Kidney glomerular epithelial cell (primary cell): ENCODE measurements around the gene SYT2.
"Not testable (repeated sequence)": the region's sequence is repeated elsewhere in the genome, so short reads cannot be mapped to it uniquely, and the experiment has no call there.

Source experiments
- DNase-seq: peaks from one replicate; lab custom pipeline; 2025; lab: John Stamatoyannopoulos, UW

Gene SYT2

DNA sequence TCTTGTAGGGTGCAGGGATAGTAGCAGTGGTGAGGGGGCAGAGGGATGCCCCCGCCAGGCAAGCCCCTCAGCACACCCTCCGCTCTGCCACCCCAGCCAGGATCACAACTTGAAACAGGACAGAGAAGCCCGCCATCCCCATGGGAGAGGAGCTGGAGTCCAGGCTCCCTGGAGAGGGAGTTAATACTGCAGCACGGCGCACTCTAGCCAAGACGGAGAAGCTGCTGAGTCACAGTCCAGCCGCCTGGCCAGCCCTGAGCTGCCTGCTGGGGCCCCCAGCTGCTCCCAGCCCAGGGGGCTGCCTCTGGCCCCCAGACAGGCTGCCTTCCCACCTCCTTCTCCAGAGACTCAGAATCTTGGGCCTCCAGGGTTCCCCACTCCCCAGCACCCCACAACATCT lies 87.2 kb downstream of the SYT2 start:
- no peak for DNase-seq

DNA sequence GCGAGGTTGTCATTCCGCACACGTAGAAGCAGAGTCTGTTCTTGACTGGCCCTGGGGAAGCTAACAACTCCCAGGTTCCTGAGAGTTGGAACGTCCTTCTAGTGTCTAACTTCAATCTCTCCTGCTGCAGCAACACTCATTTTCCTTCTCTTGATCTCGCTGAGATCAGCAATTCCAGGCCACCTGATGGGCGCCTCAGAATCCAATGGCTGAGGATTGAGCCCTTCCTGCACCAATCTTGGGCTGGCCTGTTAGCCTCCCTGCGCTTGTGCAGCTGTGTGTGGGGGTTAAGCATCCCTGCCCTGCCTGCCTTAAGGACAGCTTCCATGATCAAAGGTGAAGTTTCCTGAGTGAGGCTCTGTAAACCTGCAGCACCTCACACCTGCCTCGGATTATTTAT lies 87.9 kb downstream of the SYT2 start:
- DNase-seq = no peak

DNA sequence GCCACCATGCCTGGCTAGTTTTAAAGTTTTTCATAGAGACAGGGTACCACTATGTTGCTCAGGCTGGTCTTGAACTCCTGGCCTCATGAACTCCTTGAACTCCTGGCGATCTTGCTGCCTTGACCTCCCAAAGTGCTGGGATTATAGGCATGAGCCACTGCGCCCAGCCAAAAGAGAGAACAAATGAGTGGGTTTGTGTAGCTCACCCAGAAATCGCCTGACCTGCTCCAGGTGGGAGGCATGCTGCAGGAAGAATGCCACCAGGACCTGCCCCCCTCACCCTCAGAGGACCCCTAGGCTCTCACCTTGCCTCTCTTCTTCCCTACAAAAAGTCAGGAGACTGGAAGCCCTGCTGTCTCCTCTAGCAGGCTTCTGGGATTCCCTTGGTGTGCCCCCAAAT lies 88.8 kb downstream of the SYT2 start:
- no peak for DNase-seq

DNA sequence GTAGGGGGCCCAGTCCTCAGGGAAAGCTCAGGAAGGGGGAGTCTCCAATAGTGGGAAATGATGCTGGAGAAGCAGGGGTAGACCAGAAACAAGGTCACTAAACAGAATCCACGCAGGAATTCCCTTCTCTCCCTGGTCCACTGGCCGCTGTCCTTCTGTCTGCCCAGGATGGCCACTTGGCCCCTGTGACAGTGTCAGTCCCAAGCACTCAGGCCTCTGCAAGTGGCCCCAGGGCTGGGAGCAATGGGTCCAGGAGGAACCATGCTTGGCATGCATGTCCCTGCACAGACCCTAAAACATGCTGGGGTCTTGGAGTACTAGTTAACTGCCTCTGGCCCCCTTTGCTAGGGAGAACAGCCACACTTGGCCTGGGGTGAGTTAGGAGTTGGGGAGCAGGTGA lies 90.2 kb downstream of the SYT2 start:
- not testable (repeated sequence) for DNase-seq

DNA sequence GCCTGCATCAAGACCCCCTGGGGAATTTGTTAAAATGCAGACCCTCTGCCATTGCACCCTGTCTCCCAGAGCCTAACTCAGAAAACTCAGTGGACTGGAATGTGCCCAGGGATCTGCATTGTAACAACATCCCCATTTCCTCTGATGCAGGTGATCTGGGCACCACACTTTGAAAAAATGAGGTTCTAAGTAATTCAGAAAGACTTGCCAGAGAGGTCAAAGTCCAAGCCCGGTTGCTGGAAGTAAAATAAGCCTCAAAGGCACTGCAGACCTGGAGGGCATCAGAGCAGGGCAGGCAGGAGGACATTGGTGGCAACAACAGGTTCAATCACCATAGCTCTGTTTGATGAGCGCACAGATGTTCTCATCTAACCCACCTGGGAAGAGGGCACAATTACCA lies 90.7 kb downstream of the SYT2 start:
- DNase-seq = no peak

DNA sequence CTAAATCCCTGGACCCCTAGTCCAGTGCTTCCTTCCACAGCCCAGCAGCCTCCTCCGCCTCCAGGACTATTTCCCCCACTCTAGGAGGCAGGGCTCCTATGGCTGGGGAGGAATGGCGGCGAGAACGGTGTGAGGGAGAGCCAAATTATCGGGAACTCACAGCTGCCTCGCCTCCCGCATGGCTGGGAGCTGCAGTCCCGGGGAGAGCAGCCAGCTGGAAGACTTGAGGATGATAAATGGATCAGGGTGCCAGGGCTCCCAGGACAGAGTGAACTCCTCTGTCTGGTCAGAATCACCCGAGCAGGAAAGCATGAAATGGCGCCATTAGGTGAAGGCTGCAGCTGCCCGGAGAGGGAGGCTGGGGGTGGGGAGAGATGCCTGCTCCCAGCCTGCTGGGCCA lies 91.2 kb downstream of the SYT2 start:
- DNase-seq = peak; percentile 10

DNA sequence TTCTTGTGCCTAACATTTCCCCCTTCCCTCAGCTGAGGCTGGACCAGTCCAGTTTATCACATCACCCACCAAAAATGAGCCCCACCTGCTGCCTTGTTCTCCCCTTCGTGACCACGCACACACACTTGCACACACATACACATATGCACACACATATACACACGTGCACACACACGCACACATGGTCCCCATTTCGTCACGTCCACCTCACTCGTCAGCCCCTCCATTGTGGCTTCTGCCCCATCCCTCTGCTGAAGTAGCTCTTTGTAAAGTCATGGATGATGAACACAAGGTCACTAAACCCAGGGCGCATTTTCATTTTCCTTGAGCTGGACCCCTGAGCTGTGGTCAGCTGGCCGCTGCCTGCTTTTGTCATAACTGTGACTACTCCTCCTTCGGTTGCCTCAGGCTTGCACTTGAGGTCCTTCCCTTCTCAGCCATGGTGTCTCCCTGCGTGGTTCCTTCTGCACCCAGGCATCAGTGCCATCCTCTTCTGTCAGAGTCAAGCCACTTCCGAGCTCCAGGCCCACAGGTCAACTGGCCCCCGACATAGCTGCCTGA lies 93.8 kb downstream of the SYT2 start:
- no peak for DNase-seq

DNA sequence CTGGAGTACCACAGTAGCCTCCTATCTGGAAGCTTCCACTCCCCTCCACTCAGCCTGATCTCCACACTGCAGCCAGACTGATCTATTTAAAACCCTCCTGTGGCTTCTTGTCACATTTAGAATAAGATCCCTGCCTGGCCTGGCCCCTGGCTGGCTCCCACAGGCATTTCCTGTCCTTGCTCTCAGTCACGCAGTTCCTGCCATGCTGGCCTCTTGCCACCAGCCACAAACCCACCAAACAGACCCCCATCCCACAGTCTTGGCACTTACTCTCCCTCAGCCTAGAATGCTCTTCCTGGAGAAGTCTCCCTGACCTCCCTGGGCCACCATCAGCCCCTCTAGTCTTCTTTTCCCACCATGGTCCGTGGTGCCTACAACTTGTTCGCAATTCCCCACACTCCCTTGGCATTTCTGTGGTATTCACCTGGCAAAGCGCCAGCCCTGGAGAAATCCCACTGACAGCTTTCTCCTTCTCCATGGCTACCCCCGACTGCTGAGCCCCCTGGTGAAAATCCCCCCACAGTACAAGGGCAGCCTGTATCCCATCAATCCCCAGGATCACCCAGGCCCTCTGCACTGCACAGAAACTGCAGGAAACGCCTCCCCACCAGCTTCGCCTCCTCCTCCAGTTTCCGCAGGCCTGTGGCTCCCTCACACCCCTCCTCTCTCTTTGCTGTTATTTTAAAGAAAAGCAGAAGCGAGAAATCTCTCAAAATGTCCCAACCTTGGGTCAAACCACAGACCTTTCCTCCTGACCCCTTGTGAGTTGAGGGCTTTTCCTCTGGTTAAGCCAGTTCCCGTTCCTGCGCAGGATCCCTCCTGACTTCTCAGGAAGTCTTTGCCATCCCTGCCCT lies 94.5 kb downstream of the SYT2 start:
- DNase-seq = peak; percentile 32

DNA sequence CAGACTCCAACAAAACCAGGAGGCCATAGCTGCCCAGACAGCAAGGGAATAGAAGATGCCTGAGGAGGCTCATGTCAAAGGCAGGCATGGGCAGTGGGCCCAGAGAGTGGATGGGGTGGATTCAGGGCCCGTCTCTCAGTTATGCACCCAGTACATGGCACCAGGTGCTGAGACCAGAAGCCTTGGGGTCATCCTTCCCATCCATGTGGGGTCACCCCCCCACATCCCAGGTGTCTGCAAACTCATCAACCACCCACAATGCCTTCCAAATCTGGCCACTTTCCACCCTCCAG lies 95.1 kb downstream of the SYT2 start:
- not testable (repeated sequence) for DNase-seq

DNA sequence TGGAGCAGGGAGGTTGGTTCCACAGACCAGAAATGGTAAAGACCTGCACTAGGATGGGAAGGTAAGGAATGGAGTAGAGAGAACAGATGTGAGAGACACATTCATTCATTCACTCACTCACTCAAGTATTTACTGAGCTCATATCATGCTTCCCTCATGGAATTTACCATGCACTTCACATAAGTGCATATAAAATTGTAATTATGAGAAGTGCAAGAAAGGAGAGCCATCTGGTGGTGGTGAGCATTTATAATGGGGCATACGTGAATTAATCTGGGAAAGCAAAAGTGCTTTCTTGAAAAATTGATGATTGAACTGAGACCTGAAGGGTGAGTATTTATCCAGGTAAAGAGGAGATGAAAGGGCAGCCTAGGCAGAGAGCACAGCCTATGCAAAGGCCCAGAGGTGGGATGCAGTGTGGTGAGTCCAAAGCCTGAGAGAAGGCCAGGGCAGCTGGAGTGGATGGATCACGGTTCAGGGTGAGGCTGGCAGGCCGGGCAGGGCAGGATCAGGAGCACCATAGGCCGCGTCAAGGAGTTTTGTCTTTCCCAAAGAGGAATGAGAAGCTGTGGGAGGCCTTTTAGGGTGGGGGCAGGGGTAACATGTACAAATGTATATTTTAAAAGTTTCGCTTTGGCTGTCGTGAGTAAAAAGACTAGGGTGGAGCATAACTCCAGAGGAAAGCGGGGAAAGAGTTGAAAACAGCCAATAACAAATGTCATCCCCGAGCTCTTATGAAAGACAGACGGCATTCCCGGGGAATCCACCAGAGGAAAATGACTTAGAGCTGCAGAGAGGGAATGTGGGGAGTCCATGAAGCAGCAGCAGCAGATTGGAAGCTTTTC lies 95.7 kb downstream of the SYT2 start:
- not testable (repeated sequence) for DNase-seq

DNA sequence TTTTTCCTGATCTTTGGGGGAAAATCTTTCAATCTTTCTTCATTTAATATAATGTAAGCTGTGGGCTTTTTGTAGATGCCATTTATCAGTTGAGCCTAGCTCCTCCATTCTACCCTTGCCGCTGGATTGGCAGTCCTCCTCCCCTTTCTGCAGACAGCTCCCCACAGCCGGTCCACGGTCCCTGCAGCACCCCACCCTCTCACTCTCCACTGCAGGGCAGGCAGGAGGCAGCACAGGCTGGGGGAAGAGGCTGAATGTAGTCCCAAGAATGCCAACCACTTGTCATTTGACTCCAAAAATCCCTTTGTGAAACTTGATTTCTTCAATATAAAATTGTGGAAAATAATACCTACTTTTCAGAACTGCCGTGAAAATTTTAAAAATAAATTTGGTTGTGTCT lies 96.7 kb downstream of the SYT2 start:
- DNase-seq = no peak

DNA sequence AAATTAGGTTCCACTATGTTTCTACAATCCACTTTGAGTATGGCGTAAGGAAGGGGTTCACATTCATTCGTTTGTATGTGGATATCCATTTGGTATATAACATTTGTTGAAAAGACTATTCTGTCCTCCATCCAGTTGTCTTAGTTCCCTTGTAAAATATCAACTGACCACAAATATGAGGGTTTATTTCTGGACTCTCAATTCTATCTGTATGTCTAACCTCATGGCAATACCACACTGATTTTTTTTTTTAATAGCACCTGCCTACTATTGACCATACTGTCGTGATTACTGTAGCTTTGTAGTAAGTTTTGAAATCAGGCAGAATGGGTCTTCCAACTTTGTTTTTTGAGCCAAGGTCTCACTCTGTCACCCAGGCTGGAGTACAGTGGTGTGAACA lies 98.2 kb downstream of the SYT2 start:
- DNase-seq = not testable (repeated sequence)

DNA sequence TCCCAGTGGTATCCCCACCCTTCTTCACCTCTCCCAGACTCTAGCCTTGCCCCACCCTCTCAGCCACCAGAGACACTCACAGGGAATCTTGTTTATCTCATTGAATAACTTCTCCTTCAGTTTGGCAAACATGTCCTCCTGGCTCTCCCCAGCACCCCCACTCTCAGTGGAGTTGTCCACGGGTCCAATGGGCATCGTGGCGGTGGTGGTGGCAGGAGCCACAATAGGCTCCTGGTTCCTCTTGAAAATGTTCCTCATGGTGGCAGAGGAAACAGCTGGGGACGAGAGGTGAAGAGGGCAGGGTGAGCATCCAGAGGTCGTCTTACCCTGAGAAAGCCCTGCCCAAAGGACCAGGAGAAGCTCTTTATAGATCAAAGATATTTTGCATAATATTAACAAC lies 104.7 kb downstream of the SYT2 start:
- no peak for DNase-seq

DNA sequence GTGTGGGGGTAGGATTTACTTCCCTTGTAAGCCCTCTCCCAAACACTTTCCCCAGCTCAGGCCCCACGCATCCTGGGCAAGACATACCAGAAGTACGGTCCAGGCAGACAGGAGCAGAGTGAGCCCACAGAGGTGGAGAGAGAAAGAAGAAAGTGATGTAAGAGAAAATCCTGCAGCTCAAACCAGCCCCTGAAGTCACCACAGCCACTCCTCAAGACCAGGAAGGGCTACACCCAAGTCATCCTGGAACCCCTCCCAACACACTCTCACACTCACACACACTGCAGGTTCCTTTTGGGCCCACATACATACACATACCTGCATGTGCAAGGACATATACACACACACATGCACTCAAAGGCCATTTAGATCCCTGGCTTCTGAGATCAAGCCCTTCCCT lies 106.8 kb downstream of the SYT2 start:
- DNase-seq = no peak

DNA sequence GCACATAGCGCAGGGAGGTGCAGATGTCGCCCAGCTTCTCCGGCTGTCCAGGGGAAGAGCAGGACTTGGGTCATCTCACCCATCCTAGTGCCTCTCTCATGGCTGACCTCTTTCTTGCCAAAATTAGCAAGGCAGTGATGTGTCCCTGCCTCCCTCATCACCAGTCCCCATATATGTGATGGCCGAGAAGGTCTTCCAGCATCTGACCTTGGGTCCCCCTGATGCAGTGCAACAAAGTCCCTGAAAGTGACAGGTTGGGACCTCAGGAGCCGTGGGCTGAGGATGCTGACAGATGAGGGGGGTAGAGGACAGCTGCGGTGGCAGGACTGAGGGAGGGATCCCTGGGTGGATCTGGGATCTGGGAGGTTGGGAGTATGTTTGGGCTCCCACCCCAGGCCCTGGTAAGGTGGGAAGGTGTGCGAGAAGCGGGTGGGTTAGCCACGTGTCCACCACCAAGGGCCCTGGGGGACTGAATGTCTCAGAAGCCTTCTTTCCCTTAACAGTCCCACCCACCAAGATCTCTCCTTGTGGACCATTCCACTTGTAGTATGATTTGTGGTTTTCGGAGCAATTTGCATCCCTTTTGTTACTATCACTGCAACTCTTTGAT lies 109.7 kb downstream of the SYT2 start:
- no peak for DNase-seq

DNA sequence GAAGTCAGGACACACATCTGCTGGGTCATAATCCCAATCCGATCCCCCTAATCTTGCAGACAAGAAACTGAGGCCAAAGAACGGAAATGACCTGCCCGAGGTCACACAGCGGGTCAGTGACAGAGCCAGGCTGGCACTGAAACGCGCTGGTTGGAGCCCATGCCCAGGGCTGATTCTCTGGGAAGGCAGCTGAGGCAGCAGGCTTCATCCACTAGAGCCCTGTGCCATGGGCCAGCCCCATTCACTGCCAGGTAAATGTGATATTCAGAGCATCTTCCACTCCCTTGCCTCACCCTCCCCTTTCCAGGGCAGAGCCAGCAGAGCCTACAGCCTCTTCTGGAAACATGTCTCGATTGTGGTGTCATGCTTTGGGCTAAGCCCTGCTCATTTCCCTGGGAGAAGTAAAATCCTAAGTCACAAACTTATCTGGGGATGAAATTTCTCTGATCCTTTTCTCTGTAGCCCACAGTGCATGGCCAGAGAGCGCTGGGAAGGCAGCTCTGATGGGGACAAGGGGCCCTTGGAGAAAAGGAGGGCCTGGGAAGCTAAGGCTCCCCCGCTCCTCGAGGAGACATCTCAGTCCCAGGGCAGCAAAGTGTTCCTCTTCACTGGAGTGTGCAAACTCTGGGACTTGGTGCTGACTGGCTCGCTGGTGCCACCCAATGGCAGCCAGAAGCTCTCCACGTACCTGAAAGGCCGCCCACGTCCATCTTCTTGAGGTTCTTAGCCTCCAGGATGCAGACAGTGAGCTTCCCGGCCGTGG lies 110.4 kb downstream of the SYT2 start:
- DNase-seq = peak; percentile 82

DNA sequence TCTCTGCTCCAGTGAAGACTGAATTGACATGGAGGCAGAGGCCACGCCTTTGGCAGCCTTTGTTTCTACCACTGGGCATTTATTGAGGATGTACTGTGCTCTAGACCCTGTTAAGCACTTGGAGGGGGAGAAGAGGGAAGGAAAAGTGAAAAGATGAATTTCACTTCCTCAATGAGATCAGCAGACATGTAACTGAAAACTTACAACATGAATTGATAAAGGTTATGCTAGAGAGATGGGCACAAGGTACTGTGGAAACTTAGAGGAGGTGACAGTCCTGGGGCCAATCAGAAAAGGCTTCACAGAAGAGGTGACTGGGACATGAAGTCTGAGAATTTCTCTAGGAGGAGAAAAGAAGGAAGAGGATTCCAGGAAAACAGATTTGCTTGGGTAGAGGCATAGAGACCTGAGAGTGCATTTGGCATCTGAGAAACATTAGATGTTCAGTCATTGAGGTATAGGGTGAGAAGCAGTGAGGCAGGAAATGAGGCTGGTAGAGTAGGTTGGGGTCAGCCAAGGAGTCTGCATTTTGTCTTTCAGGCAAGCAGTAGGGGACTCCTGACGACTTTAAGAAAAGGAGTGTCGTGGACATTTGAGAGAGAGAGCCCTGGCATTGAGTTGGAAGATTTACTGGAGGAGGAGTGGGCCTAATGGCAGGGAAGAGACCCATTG lies 113.0 kb downstream of the SYT2 start:
- DNase-seq = no peak

DNA sequence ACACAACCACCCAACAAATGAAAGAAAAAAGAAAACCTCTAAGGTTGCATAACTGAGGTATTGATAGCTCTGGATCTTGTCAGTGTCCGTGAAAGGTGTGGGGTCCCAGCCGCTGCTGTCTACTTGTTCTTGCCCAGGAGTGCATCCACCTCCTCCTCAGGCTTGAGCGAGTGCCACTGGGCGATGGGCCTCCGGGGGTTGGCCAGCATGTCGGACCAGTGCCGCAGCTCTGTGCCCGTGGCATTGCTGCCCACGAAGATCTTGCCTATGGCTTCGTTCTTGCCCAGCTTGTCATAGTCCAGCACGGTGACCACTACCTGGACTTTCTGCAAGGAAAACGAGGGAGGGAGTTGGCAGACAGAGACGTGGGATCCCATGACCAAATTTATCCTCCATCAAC lies 113.6 kb downstream of the SYT2 start:
- no peak for DNase-seq

DNA sequence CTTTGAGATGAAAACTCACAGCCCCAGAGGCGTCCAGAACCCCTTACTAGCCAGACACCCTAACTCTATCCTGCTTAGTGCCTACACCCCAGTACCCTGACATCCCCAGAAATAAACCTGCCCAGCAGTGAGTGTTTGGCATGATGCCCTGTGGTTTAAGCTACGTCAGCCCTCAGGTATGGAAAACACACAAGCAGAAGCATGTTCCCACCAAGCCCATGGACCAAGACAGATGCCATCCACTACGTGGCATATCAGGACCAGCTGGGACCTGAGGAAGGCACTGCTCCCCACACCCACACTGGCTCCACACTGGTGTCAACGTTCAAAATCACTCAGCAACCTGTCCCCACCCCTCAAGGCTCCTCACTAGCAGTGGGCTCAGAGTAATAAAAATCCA lies 116.4 kb downstream of the SYT2 start:
- no peak for DNase-seq

DNA sequence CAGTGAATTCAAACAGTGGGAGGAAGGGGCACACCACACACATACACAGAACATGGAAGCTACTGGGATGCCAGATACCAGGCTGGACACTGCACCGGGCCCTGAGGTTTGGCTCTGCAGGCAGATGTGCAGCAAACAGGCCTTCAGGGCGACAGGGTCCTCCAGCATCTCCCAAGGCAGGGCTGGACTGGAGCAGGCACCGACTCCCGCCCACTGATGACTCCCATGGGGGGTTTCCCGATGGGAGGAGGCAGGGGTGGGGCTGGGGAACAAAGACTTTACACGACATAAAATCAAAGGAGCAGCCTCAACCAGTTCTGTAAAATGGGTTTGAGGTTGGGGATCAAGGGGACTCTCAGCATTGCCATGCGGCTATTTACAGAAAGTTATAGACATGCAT lies 118.1 kb downstream of the SYT2 start:
- no peak for DNase-seq

DNA sequence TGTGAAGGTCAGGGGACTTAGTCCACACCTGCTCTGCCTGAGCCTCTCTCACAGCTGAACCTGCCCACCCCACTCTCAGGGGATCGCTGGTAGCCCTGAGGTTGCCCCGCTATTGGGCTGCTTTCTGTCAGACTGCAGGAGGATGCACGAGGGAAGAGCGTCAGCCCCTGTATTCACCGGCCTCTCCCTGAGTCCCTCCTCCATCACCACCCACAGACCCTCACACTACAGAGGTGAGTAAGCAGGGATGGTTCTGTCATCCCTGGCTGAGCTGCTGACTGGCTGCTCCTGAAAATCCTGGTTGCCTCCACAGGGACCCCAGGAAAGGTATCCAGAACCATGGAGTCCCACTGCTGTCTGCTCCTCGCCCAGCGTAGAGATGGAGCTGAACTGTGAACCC lies 118.7 kb downstream of the SYT2 start:
- DNase-seq = no peak
